IMR-90 (cell line): ENCODE measurements around the gene KAZN. TPM values are rescaled to one million over a fixed set of nuclear protein-coding genes. Genes with fewer than 3 reads are reported as not detected.

Experiments
- ATAC-seq: fragments of 200-7000 bp; cut with Tn5 transposase; 2 replicates; pipeline ENCODE4 v1.9.1; 2020; ENCODE audit warnings: low read depth, mild to moderate bottlenecking, moderate library complexity
- BruUV-seq: library from RNA; stranded (reverse); fragments of 400-500 nt; replicated peaks from 2 replicates; lab custom pipeline; 2021; lab: Mats Ljungman, UMichigan
- CTCF ChIA-PET: fragments of 300-600 bp; formaldehyde crosslinking; extraction: SDS; loops from one replicate; lab custom pipeline; 2021; ENCODE audit warnings: antibody characterized with exemption; lab: Yijun Ruan, JAX
- POLR2A ChIA-PET: fragments of 300-600 bp; sonication (Branson Sonifier 250); formaldehyde crosslinking; loops from one replicate; lab custom pipeline; 2022; ENCODE audit warnings: antibody characterized with exemption; ENCODE audit not compliant: unreplicated experiment; lab: Charles Lee
- DNase-seq: peaks from one replicate; pipeline ENCODE4 v3.0.0; 2013
- H2AFZ ChIP-seq: replicated peaks from 2 replicates; pipeline ENCODE3; 2013; ENCODE audit warnings: low read length, mild to moderate bottlenecking; ENCODE audit not compliant: poor library complexity
- H2AK5ac ChIP-seq: 2 replicates; pipeline ENCODE4 v1.6.1; 2013; ENCODE audit warnings: low read depth, low read length, inconsistent platforms
- H2AK9ac ChIP-seq: replicated peaks from 2 replicates; pipeline ENCODE3; 2013; ENCODE audit warnings: mild to moderate bottlenecking, low read depth, low read length, moderate library complexity; ENCODE audit not compliant: poor library complexity
- H2BK120ac ChIP-seq: 2 replicates; pipeline ENCODE4 v1.6.1; 2013; ENCODE audit warnings: low read depth, low read length, inconsistent platforms
- H2BK15ac ChIP-seq: 3 replicates; pipeline ENCODE4 v1.6.1; 2013; ENCODE audit warnings: low read depth, low read length, inconsistent platforms
- H2BK20ac ChIP-seq: 2 replicates; pipeline ENCODE4 v1.6.1; 2013; ENCODE audit warnings: low read depth, mild to moderate bottlenecking, inconsistent platforms, low read length, moderate library complexity
- H2BK5ac ChIP-seq: 2 replicates; pipeline ENCODE4 v1.6.1; 2013; ENCODE audit warnings: mild to moderate bottlenecking, low read depth, low read length, inconsistent platforms; ENCODE audit not compliant: poor library complexity, severe bottlenecking
- H3K14ac ChIP-seq: replicated peaks from 2 replicates; pipeline ENCODE4 v1.6.1; 2013; ENCODE audit warnings: low read depth, low read length, inconsistent platforms
- H3K18ac ChIP-seq: 2 replicates; pipeline ENCODE4 v1.6.1; 2013; ENCODE audit warnings: low read depth, low read length, control low read depth
- H3K23ac ChIP-seq: 2 replicates; pipeline ENCODE4 v1.6.1; 2013; ENCODE audit warnings: low read depth, low read length, inconsistent platforms
- H3K27ac ChIP-seq: 2 replicates; pipeline ENCODE4 v1.5.1; 2013; ENCODE audit warnings: mild to moderate bottlenecking, control low read depth, low read length; ENCODE audit not compliant: insufficient read depth
- H3K27me3 ChIP-seq: 2 replicates; pipeline ENCODE4 v1.6.1; 2013; ENCODE audit warnings: low read length; ENCODE audit not compliant: control insufficient read depth, insufficient read depth
- H3K36me3 ChIP-seq: 2 replicates; pipeline ENCODE4 v1.6.1; 2013; ENCODE audit warnings: low read length, mixed read lengths; ENCODE audit not compliant: control insufficient read depth, insufficient read depth
- H3K4ac ChIP-seq: 2 replicates; pipeline ENCODE4 v1.6.1; 2013; ENCODE audit warnings: low read depth, low read length, inconsistent platforms
- H3K4me1 ChIP-seq: 2 replicates; pipeline ENCODE4 v1.6.1; 2013; ENCODE audit warnings: low read length, mixed read lengths; ENCODE audit not compliant: control insufficient read depth, insufficient read depth
- H3K4me2 ChIP-seq: 2 replicates; pipeline ENCODE4 v1.6.1; 2013; ENCODE audit warnings: low read depth, mild to moderate bottlenecking, control low read depth, low read length, moderate library complexity
- H3K4me3 ChIP-seq: 2 replicates; pipeline ENCODE4 v1.5.1; 2013; ENCODE audit warnings: low read depth, mild to moderate bottlenecking, control low read depth, low read length, moderate library complexity; ENCODE audit not compliant: insufficient read depth
- H3K56ac ChIP-seq: 2 replicates; pipeline ENCODE4 v1.6.1; 2013; ENCODE audit warnings: low read length, inconsistent platforms; ENCODE audit not compliant: insufficient read depth; ENCODE audit errors: extremely low read depth
- H3K79me1 ChIP-seq, 2 experiments: 2 replicates each; pipeline ENCODE4 v1.6.1; 2013; ENCODE audit warnings: low read length in 2 of 2, inconsistent platforms in 1 of 2, low read depth in 1 of 2
- H3K9ac ChIP-seq: 2 replicates; pipeline ENCODE4 v1.6.1; 2013; ENCODE audit warnings: low read depth, low read length, control low read depth
- H3K9me1 ChIP-seq: 2 replicates; pipeline ENCODE4 v1.6.1; 2013; ENCODE audit warnings: low read length, inconsistent platforms; ENCODE audit not compliant: insufficient read depth
- H3K9me3 ChIP-seq: 2 replicates; pipeline ENCODE4 v1.6.1; 2013; ENCODE audit warnings: low read length; ENCODE audit not compliant: control insufficient read depth, insufficient read depth
- H4K20me1 ChIP-seq: 2 replicates; pipeline ENCODE4 v1.6.1; 2013; ENCODE audit warnings: low read length, inconsistent platforms; ENCODE audit not compliant: insufficient read depth
- H4K5ac ChIP-seq: 2 replicates; pipeline ENCODE4 v1.6.1; 2013; ENCODE audit warnings: mild to moderate bottlenecking, low read depth, low read length, control low read depth
- H4K8ac ChIP-seq, 2 experiments: 2 replicates each; pipeline ENCODE4 v1.6.1; 2013; ENCODE audit warnings: low read depth in 2 of 2, low read length in 2 of 2, control low read depth in 1 of 2, inconsistent platforms in 1 of 2
- H4K91ac ChIP-seq: 2 replicates; pipeline ENCODE4 v1.6.1; 2013; ENCODE audit warnings: low read depth, low read length, inconsistent platforms; ENCODE audit not compliant: insufficient read depth
- CEBPB ChIP-seq: IDR thresholded peaks from 2 replicates; pipeline ENCODE4 v1.6.1; 2012; ENCODE audit warnings: low read depth, low read length, improper control_type of control experiment
- CHD1 ChIP-seq: IDR thresholded peaks from 2 replicates; pipeline ENCODE4 v1.6.1; 2012; ENCODE audit warnings: low read depth, low read length, improper control_type of control experiment
- CTCF ChIP-seq: conservative IDR thresholded peaks from 2 replicates; pipeline ENCODE4 v1.5.1; 2012; ENCODE audit warnings: mild to moderate bottlenecking, low read depth, low read length, improper control_type of control experiment
- ELK1 ChIP-seq: fragments of 150-350 bp; IDR thresholded peaks from 2 replicates; pipeline ENCODE4 v1.6.1; 2016; ENCODE audit warnings: low read depth, mild to moderate bottlenecking, low read length, moderate library complexity, borderline replicate concordance
- FOS ChIP-seq: fragments of 150-350 bp; IDR thresholded peaks from 2 replicates; pipeline ENCODE4 v1.6.1; 2016; ENCODE audit warnings: low read depth, low read length
- MAFK ChIP-seq: IDR thresholded peaks from 2 replicates; pipeline ENCODE4 v1.6.1; 2012; ENCODE audit warnings: low read depth, low read length, improper control_type of control experiment
- MAZ ChIP-seq: IDR thresholded peaks from 2 replicates; pipeline ENCODE4 v1.6.1; 2012; ENCODE audit warnings: low read depth, mild to moderate bottlenecking, low read length, improper control_type of control experiment, moderate library complexity, borderline replicate concordance
- NFE2L2 ChIP-seq: fragments of 150-350 bp; IDR thresholded peaks from 2 replicates; pipeline ENCODE4 v1.6.1; 2016; ENCODE audit warnings: low read depth, mild to moderate bottlenecking, low read length
- POLR2A ChIP-seq: IDR thresholded peaks from 2 replicates; pipeline ENCODE4 v1.6.1; 2012; ENCODE audit warnings: mild to moderate bottlenecking, low read depth, low read length
- RAD21 ChIP-seq: IDR thresholded peaks from 2 replicates; pipeline ENCODE4 v1.6.1; 2012; ENCODE audit warnings: low read length, improper control_type of control experiment
- RCOR1 ChIP-seq: IDR thresholded peaks from 2 replicates; pipeline ENCODE4 v1.6.1; 2012; ENCODE audit warnings: mild to moderate bottlenecking, low read length, improper control_type of control experiment; ENCODE audit not compliant: insufficient replicate concordance
- WGBS, 2 experiments: methylation state at CpG; one replicate each; pipeline versions ENCODE4 v1.1.5 to v1.1.7; 2013; ENCODE audit warnings: missing lambda C conversion rate in 2 of 2; ENCODE audit not compliant: insufficient read length in 1 of 2; ENCODE audit errors: extremely low coverage in 2 of 2; 5-methylcytosine and 5-hydroxymethylcytosine counted together
- dilution Hi-C: fragments of 300-500 bp; cut with HindIII; formaldehyde crosslinking; loops from one replicate; pipeline ENCODE4 v1.14.3; 2018; ENCODE audit warnings: low sequenced_read_pairs; ENCODE audit not compliant: unreplicated experiment
- in situ Hi-C: fragments of 300-500 bp; cut with MboI; formaldehyde crosslinking; loops from 3 replicates; pipeline ENCODE4 v1.14.3; 2019; ENCODE audit warnings: low sequenced_read_pairs, inconsistent platforms, mixed read lengths
- intact Hi-C: fragments of 100-400 bp; cut with micrococcal nuclease; formaldehyde crosslinking; loops from 2 replicates; pipeline ENCODE4 v1.10.0; 2022
- polyA plus RNA-seq, 3 experiments: library from polyadenylated mRNA; depleted of rRNA; stranded (reverse); fragments of >200 nt; gene quantifications; 2 replicates each; pipeline ENCODE4 v1.2.3, GENCODE V29; 2012; ENCODE audit warnings: low replicate concordance in 1 of 3
- total RNA-seq: library from RNA; depleted of rRNA; stranded (reverse); fragments of >200 nt; gene quantifications from 2 replicates; pipeline ENCODE4 v1.2.3, GENCODE V29; 2012
- TF ChIP-seq, protein P1 (sequence below): fragments of 150-350 bp; IDR thresholded peaks from 2 replicates; pipeline ENCODE4 v1.6.1; 2017; ENCODE audit warnings: mild to moderate bottlenecking, antibody characterized with exemption, low read length, low read depth

The KAZN gene
- total and polyA plus RNA-seq, 2 of the 4 experiments (the other 2 are of a cell fraction), result 5.2 to 10.5 TPM

- no peak for DNase-seq
- Histone ChIP-seq H3K9ac (no peak overlapping the region), H3K14ac (no peak overlapping the region), H4K5ac (no peak overlapping the region), H2BK15ac (no peak overlapping the region), H3K56ac (no peak overlapping the region), H3K27ac (no peak overlapping the region), H3K9me3 (peaks cover 6% of the 10 kb centered on the region), H2BK120ac (no peak overlapping the region), H3K4me1 (no peaks in the 10 kb centered on the region; the same call in 1 of the 2 replicates), H3K27me3 (no peaks in the 10 kb centered on the region; the same call in 1 of the 2 replicates), H2AK5ac (no peak overlapping the region), H3K4me3 (no peak overlapping the region), H2BK5ac (no peak overlapping the region), H3K18ac (no peak overlapping the region), H4K8ac (no peak overlapping the region), H3K23ac (no peak overlapping the region), H3K36me3 (no peaks in the 10 kb centered on the region), H2AFZ (no peak overlapping the region), H3K4me2 (no peak overlapping the region), H2AK9ac (no peak overlapping the region), H4K91ac (no peak overlapping the region), H4K20me1 (no peaks in the 10 kb centered on the region), H2BK20ac (no peak overlapping the region), H3K9me1 (no peaks in the 10 kb centered on the region), H3K4ac (no peak overlapping the region), H3K79me1 (no peaks in the 10 kb centered on the region)
- POLR2A ChIA-PET, result no interaction called here
- intact Hi-C loops (no loop called here), dilution Hi-C loops (no loop called here), in situ Hi-C loops (no loop called here)
- CTCF ChIA-PET, result no interaction called here
- no peak for TF ChIP-seq NFE2L2
- TF ChIP-seq, protein P1, sequence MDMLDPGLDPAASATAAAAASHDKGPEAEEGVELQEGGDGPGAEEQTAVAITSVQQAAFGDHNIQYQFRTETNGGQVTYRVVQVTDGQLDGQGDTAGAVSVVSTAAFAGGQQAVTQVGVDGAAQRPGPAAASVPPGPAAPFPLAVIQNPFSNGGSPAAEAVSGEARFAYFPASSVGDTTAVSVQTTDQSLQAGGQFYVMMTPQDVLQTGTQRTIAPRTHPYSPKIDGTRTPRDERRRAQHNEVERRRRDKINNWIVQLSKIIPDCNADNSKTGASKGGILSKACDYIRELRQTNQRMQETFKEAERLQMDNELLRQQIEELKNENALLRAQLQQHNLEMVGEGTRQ, result no peak
- TF ChIP-seq ELK1, result no peak
- no peak for TF ChIP-seq FOS
- no peak for TF ChIP-seq POLR2A
- TF ChIP-seq CEBPB, result no peak
- TF ChIP-seq CTCF, result no peak
- no peak for TF ChIP-seq MAZ
- TF ChIP-seq CHD1, result no peak
- TF ChIP-seq MAFK, result no peak
- TF ChIP-seq RCOR1, result no peak
- TF ChIP-seq RAD21, result no peak
- BruUV-seq, result no TSS peak
- no peak for ATAC-seq
- WGBS, 2 experiments, result no CpG with 5 or more reads among the region's 2 CpGs
These were observed 31.4 kb upstream of the KAZN start for GRCh38 chr1:14567056-14567455.
